ENCODE results near the gene LSR. TPM values are rescaled to one million over a fixed set of nuclear protein-coding genes. Genes with fewer than 3 reads are reported as not detected.

Gene LSR
- total RNA-seq, 4 donors from 2014 or later: 36.5 to 85.3 (median 61.8) TPM

GRCh38 chr19:35209646-35210045 is 39.2 kb upstream of the LSR start:
- no peak for DNase-seq
- Histone ChIP-seq H3K9me3 (no peaks in the 10 kb centered on the region), H3K27me3 (no peaks in the 10 kb centered on the region), H3K4me3 (replicated peaks in 1 of 3) (no peak overlapping the region), H3K4me1 (no peaks in the 10 kb centered on the region), H3K27ac (no peak overlapping the region), H3K36me3 (no peaks in the 10 kb centered on the region)
- intact Hi-C loops (cut with DNase I): no loop called here
- WGBS, 2 donors: 79 to 80% methylated on average over 4 of the region's 4 CpGs
- TF ChIP-seq POLR2A (IDR thresholded peaks at IDR 0.05): no peak
- no peak for TF ChIP-seq CTCF (IDR thresholded peaks at IDR 0.05)

GRCh38 chr19:35211545-35212230 is 37.1 kb upstream of the LSR start:
- WGBS, 2 donors: 78 to 83% methylated on average over 7 of the region's 7 CpGs
- peak overlapping the region; percentile 19 to 70 (median 32) for H3K27ac ChIP-seq
- DNase-seq: peak; percentile 19 to 29
- no peaks in the 10 kb centered on the region for H3K36me3 ChIP-seq
- H3K27me3 ChIP-seq: no peaks in the 10 kb centered on the region
- H3K4me1 ChIP-seq: no peaks in the 10 kb centered on the region
- intact Hi-C loops (cut with DNase I): no loop called here
- no peak overlapping the region for H3K4me3 ChIP-seq (replicated peaks in 1 of 3)
- no peak for TF ChIP-seq POLR2A (IDR thresholded peaks at IDR 0.05)
- TF ChIP-seq CTCF (IDR thresholded peaks at IDR 0.05): no peak
- no peaks in the 10 kb centered on the region for H3K9me3 ChIP-seq

GRCh38 chr19:35212241-35212640 is 36.6 kb upstream of the LSR start:
- intact Hi-C loops (cut with DNase I): no loop called here
- peak overlapping the region in 2 of 3 donors; percentile 32 to 70 for H3K27ac ChIP-seq
- no peaks in the 10 kb centered on the region for H3K36me3 ChIP-seq
- no peak for DNase-seq
- H3K27me3 ChIP-seq: no peaks in the 10 kb centered on the region
- no peaks in the 10 kb centered on the region for H3K4me1 ChIP-seq
- no peaks in the 10 kb centered on the region for H3K9me3 ChIP-seq
- H3K4me3 ChIP-seq (replicated peaks in 1 of 3): no peak overlapping the region
- TF ChIP-seq POLR2A (IDR thresholded peaks at IDR 0.05) (no peak), CTCF (IDR thresholded peaks at IDR 0.05) (no peak)
- 63 to 64% methylated on average over 7 of the region's 7 CpGs for WGBS, 2 donors

- TF ChIP-seq POLR2A (IDR thresholded peaks at IDR 0.05) (peak in 1 of 2 donors; percentile 11), CTCF (IDR thresholded peaks at IDR 0.05) (no peak)
- DNase-seq: peak; percentile 18 to 35
- Histone ChIP-seq H3K4me1 (no peaks in the 10 kb centered on the region), H3K4me3 (replicated peaks in 1 of 3) (no peak overlapping the region), H3K27ac (peak overlapping the region; percentile 44 to 61 (median 49)), H3K36me3 (no peaks in the 10 kb centered on the region), H3K27me3 (no peaks in the 10 kb centered on the region), H3K9me3 (no peaks in the 10 kb centered on the region)
- WGBS, 2 donors: 48 to 68% methylated on average over 18 to 21 of the region's 21 CpGs
- intact Hi-C loops (cut with DNase I): no loop called here
Observed at GRCh38 chr19:35213663-35214632, 34.9 kb upstream of the LSR start.
